HG03575 (cell line): Measurements from ENCODE around the gene LRRC8B.

Experiments
- ATAC-seq: cut with Tn5 transposase; IDR thresholded peaks from one replicate; pipeline ENCODE4 v1.9.1; 2021; ENCODE audit not compliant: unreplicated experiment, insufficient number of reproducible peaks, low FRiP score; ENCODE audit errors: extremely low read depth

The LRRC8B gene

DNA sequence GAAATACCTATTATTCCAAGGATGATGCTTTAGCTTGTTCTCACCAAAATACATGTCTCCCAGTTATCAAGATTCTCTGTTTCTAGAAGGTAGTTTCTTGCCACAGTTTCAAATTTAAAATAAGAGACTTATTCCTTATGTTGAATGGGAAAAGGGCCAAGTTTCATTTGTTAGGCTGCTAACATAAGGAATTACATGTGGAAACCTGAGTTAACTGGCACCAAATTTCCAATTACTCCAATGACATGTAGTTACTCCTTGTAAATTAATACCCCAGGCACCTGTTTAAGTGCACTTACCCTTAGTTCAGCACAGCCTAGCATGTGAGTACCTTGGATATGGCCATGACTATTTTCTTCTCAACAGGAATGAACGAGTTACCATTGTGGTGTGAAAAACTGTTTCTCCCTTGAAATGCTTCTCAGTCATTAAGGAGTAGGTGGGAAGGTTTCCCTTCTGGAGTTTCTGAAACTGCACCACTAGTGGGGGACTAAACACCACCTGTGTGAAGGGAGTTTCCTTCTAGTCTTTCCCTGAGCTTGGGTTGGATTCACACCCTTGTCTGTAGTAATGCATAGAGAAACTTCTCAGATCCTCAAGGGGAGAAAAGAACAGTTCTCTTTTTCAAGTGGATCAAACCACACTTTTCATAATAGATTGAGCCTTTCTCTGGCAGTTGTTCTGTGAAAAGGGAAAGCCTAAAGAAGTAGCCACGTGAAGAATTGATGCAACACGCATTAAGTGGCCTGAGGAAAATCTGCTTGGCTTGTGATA lies 76.0 kb downstream of the LRRC8B start:
- ATAC-seq, result no peak

DNA sequence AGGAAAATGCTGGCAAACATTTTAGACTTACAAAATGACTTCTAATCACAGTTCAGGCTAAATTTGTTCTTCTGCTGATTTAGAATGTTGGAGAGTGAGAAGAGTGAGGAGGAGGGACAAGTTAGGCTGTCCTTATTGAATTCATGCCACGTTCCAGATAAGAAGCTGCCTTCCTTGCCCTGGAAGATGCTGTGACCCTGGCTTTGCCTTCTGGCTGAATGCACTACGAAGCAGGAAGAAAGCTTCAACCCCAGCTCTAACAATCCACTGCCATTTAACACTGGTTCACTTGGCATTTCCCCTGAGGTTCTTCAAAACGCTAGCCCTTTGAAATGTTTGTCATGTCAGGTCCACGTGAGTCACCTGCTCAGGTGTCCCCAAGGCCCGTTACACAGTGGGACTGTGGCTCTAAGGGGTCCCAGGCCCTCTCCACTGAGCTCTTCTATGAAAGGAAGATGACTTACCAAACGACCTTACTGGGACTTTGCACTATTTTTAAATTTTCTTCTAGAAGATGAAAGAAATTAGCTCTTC lies 78.3 kb downstream of the LRRC8B start:
- no peak for ATAC-seq

DNA sequence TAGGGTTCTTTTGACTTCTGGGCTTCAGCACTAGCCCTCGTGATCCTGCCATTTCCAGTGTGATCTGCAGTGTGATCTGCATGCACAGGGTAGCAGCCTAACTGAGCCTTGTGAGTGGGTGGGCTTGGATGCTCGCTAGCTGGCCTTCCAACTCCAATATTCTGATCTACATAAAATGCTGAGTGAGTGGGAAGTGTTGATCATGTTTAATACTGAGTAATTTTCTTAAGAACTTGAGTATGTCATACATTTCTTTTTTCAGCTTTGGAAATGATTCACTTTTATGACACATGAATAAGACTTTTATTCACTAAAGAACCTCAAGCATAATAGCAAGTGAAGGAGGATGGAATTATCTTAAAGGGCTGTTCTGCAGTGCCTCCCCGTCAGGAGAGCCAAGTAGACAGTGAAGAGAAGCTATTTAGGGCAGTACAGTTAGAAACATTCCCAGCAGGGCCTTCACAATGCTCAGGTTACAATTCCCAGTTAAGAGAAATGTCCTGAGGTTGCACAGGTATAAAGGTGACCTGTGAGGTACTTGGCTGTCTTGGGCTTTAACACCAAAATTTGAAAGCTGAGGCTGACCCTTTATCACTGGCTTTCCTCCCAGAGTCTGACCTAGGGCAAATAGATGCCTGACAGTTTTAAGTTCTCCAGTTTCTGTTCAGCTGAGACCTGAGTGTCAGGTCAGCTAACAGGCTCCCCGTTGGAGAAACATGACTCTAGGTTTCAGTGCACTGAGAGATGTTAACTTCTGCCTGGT lies 79.2 kb downstream of the LRRC8B start:
- ATAC-seq, result no peak

DNA sequence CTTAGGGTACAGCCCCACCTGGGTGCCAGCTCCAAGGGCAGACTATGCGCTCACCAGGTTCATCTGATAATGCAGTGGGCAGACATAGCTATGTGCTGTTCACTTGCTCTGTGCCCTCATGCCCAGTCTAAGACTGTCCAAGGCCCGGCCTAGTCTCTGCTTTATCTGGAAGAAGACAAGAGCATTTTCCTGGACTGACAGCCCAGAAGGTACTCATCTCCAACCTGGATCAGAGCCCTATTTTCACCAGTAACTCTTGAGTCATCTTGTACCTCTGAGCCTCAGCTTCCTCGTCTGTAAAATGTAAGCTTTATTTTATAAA lies 79.7 kb downstream of the LRRC8B start:
- ATAC-seq, result no peak

DNA sequence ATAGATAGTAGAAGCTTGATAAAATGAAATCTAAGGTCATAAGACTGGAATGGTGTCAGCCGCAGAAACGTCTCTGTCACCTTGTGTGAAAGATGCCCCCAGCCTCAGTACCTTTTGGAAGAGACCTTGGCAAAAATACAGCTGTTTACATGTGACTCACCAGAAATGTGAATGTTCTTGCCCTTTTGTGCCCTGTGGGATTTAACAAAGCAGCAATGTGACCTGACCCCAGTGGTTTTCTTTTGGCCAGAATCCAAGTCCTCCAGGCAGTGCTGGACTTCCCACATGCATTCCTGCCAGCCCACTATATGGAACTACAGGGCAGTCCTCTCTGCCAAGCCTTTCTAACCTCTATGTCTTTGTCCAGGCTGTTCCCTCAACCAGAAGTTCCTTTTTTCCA lies 81.1 kb downstream of the LRRC8B start:
- ATAC-seq, result no peak

DNA sequence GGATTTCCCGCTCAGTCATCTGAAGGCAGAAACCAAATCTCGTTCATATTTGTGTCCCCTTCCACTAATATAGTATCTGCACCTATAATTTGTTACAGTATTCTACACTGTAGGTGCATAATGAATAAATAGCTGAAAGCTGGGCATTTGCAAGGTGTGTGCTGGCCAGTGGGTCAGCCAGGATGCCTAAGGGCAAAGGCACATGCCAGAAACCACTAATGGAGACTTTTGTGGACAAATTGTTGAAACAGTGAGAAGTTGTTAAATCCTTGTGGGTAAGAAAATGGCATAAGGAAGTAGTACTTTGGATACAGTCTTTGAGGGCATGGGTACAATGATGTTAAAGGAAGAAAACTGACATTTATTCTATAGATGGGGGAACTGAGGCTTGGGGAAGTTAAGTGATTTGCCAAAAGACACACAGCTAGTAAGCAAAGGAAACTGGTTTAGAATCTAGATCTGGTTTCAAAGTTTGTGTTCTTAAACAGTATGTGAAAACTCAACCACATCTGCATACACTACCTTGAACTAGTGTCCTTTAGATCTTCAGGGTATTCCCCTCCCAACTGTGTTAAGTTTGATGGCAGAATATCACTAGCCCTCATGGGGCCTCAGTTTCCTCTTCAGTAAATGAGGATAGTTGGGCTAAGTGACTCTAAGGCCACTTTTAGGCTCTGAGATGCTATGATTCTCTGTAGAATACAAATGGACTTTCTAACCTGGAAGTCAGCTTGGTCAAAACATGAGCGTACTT lies 81.8 kb downstream of the LRRC8B start:
- no peak for ATAC-seq

DNA sequence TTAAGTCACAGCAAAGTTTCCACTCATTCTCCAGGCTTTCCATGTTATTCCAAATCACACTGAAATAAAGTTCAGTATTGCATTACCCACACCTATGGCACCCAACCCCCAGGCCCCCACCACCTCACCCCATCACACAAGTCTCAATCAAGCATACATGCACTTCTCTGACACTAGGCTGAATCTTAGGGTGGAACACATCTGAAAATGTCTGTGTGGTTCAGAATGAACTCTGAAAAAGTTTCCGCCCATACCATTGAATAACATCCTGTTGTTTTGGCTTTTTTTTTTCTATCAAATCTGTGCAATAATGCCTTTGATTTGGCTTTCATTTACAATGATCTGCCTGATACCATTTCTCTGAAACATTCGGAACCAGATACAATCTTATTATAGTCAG lies 82.5 kb downstream of the LRRC8B start:
- no peak for ATAC-seq

DNA sequence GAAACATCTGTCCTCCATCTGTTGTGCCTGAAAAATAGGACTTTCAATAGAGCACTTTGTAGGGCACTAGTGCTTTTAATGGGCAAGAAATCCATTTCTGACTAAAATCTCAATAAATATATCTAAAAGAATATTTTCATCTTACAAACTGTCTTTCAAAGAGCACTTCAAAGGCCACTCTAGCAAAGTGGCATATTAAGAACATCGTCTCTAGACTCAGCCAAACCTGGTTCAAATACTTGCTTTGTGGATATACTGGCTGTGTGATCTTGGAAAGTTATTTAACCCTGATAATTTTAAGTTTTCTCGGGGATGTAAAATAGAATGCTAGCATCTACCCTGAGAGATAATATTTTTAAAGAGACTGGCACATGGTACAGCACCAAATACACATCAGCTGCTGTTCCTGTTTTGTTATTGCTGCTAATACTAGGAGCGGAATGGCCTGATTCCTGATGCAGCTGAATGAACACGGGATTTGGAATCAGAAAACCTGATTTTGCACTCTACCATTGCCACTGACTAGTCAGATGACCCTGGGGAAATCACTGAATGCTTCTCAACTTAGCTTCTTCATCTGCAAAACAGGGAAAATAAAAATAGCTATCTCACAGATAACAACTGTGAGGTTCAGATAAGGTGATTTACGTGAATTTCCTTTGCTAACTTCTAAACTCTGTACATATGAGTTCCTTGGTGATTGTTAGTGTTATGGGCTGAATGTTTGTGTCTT lies 83.1 kb downstream of the LRRC8B start:
- no peak for ATAC-seq

DNA sequence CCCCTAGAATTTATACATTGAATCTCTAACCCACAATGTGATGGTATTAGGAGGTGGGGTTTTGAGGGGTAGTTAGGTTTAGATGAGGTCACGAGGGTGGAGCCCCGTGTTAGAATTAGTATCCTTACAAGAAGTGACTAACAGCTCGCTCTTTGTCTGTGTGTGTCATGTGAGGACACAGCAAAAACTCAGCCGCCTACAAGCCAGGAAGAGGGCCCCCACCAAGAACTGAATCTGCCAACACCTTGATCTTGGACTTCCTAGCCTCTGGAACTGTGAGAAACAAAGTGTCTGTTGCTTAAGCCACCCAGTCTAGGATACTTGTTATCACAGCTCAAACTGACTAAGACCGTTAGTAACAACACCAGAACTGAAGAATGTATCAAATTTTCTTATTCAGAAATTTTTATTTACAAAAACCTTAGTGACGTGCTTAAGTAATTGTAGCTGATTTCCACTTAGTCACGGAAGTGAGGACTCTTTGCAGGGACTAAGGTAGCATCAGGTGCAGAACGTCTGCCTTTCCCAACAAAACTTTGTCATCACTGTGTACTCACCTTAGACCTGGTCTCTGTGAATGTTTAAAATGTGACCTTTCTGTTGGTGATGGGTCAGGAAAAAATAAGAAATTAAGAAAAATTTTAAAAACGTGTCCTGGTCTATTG lies 83.8 kb downstream of the LRRC8B start:
- no peak for ATAC-seq

DNA sequence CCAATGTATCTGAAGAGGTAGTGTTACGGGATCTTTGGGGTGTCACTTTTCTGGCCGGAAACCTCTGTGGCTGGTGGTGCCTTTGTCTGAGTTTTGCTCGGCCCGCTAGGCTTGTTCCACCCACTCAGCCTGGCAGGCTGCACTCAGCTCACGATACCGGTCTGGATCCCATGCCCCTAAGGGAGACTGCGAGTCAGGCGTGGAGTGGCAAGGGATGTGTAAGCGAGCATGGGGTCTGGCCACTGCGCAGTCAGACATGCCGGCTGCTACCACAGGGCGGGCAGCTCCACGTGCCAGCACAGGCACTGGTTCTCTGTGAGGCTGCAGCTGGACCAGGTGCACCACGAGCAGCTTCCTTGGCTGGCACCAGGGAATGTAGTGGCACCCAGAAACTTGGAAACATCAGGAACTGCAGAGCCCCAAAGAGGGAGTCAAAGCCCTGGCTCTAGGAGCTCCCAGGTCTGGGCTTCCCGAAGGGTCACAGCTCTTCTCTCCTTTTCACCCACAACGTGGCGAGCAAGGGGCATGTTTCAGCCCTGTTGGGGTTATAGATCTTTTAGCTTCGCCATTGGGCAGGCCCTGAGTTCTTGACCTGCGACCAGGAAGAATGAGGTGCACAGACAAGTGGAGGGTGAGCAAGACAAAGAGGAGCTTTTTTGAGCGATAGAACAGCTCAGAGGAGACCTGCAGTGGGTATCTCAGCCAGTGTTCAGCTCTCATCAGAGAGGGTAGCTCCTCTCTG lies 84.5 kb downstream of the LRRC8B start:
- ATAC-seq, result no peak

DNA sequence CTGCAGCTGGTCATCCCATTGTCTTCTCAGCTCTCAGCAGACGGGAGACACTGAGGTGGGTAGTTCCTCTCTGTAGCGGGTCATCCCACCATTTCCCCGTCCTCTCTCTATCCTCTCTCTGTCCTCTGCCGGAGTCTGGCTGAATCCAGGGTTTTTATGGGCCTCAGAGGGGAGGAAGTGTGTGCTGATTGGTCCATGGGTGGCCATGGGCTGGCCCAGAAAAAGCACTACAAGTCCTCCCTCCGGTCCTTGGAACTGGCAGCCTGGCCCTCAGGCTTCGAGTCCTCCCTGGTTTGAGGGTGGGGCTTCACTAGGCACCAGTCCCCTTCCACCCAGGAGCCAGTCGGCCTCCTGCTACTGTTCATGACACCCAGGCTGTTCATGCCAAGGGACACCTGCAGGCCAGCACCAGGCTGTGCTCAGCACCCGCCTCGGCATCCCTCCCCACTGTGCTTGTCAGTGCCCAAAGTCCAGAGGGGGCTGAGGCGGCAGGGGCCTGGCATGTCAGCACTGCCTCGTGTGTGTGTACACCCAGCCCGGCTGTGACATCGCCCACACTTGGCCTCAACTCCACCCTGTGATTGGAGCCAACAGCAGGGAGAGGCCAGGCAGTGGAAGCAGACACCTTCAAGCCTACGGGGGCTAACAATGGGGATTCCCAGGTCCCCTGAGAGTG lies 85.3 kb downstream of the LRRC8B start:
- ATAC-seq, result no peak

DNA sequence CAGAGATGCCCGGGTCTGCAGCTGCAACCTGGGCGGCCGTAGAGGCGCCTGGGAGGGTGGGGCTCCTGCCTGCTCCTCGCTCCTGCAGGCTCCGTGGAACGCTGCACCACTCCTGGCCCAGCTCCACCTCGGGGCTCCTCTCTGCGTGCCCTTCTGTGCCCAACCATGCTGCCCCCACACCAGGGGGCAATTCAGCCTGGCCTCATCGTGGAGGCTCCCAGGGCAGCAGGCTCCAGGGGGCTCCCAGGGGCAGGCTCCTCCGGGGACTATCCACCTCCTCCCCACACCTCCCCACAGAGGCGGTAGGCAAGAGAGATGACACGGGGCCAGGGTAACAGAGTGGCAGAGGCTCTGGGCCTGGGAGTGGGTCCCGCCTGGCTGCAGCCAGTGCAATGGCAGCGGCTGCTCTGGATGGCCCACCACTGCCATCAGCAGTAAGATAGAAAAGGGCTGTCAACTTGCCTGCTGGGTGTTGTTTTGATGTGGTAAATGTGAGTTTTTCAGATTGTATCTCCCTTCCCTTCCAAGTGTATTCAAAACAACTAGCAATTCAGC lies 85.9 kb downstream of the LRRC8B start:
- no peak for ATAC-seq

DNA sequence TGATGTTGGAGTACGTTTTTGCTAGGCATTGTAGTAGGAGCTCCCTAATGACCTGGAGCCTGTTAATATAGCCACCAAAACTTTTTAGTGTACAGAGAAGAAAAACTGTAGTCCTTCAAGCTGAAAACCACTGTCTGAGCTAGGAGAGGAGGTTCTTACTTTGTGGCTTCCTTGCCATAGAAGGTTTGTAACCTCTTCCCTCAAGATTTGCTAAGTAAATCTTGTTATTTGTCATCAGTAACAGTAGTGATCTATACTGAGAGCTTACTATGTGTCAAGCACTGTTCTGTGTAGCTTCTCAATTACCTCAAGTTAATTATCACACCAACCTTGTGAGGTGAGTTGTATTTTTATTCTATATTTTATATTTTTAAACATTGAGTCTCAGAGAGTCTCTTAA lies 87.1 kb downstream of the LRRC8B start:
- peak; percentile 97 for ATAC-seq

DNA sequence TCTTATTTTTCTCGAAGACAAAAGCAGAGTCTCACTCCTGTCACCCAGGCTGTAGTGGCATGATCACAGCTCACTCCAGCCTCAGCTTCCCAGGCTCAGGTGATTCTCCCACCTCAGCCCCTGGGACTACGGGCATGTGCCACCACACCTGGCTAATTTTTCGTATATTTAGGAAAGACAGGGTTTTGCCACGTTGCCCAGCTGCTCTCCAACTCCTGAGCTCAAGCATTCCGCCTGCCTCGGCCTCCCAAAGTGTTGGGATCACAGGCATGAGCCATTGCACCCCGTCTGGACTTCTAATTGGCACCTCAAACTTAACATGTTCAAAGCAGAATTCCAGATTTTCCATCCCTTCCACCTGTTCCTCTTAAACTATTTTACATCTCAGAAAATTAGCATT lies 89.3 kb downstream of the LRRC8B start:
- ATAC-seq, result no peak

DNA sequence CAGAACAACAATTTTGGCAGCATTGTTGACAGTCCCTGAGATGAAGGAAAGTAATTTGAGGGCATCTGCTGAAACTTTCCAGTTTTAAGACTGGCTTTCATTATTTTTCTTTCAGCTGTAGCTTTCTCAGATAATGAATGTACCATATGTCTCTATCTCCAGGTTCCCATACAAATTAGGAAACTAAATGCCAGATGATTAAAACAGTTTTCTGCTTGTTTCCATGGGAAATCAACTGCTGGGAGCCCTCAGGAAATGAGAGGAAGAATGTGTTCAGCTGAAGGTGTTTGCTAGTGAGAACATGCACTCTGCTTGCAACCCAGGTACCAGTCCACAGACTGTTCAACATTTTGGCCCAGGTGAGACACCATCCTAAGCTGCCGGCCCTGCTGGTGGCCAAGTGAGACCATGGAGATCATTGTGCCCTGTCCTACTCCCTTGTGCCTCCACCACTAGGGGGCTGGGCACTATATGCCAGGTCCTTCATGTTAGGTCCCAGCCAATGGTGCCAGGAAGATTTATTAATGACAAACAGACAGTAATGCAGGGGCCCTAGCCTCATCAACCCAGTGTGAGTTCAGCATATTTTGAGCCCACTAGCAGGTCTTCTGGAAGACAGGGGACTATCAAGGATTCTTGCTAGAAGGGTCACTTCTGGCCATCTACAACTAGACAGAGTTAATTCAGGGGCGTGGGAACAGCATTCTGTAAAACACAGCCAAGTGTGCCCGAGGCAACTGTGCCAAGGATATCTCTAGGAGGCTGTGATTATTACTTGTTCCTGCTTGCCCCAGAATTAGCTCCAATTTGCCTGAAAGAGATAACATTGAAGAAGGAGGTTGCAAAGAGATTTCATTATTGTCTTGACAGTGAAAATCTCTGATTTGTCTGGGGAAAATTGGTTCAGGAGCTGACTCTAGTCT lies 91.3 kb downstream of the LRRC8B start:
- ATAC-seq, result no peak
